GM21423 (cell line): ENCODE results near the gene ATN1.

Experiments
- ATAC-seq: cut with Tn5 transposase; IDR thresholded peaks from one replicate; pipeline ENCODE4 v1.9.1; 2021; ENCODE audit warnings: mild to moderate bottlenecking, moderate library complexity; ENCODE audit not compliant: unreplicated experiment

Gene ATN1

DNA sequence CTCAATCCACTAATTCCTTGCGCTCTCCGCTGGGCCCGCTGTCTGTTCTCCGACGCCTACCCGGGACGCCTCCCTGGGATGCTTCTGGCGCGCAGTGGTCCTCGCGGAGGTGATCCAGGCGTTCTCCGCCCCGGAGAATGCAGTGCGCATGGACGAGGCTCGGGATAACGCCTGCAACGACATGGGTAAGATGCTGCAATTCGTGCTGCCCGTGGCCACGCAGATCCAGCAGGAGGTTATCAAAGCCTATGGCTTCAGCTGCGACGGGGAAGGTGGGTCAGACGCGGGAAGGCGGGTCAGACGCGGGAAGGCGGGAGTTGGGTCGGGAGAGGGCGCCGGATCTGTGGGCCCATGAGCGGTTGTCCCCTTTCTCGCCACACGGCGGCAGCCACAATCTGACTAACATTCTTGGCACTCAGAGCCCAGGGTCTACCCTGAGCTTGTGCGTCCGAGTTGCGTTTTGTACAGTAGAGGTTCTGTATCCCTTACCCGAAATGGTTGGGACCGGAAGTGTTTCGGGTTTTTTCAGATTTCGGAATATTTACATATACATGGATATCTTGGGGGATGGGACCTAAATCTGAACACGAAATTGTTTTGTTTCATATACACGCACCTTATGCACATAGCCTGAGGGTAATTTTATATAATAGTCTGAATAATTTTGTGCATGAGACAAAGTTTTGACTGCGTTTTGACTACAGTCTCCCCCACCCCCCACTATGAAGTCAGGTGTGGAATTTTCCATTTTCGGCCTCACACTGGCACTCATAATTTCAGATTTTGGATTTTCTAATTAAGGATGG lies 16.8 kb downstream of the ATN1 start:
- peak; percentile 46 for ATAC-seq

DNA sequence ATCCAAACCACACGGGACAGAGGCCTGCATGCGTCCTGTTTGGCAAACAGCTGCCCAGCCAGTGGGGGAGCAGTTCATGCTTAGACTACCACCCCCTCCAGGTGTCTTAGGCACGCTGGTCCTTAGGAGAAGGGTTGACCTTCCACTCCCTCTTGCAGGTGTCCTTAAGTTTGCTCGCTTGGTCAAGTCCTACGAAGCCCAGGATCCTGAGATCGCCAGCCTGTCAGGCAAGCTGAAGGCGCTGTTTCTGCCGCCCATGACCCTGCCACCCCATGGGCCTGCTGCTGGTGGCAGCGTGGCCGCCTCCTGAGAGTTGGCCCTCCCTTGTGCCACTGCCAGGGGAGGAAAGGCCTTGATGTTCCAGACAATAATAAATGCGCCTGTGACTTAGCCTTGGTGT lies 17.9 kb downstream of the ATN1 start:
- ATAC-seq, result no peak

DNA sequence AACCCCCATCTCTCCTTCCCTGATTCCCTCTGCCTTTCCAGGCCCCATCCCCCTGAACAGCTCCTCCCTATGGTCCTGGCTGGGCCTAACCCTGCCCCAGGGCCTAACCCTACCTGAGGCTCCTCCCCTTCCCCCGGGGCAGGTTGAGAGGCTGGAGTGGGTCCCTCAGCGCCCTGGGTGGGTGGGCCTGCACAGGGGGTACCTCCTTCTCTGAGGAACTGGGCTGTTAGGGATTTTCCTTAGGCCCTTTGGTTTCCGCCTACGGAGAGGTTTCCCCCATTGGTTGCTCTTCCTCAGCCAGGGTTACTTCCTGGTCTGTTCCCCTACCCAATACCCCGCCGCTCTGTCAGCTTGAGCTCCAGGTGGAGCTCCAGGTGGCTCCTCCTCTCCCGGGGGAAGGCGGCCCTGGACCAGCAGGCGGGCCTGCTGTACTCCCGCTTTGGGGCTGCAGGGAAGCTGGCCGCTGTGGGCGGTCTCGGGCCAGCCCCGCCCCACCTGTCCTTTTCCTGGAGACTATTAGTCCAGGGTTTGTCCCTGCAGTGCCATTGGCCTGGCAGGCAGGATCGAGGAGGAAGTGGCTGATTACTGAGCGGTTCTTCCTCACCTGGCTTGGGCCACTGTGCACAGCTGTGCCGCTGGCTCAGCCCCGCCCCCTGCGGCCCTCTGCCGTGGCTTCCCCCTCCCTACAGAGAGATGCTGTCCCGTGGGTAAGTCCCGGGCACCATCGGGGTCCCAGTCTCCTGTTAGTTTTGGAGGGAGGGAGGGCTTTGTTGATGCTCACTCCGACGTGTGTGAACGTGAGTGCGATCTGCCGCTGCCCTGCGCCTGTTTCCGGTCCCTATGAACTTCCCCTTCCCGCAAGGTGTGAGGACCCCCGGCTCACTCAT lies 18.5 kb downstream of the ATN1 start:
- ATAC-seq, result peak; percentile 25

DNA sequence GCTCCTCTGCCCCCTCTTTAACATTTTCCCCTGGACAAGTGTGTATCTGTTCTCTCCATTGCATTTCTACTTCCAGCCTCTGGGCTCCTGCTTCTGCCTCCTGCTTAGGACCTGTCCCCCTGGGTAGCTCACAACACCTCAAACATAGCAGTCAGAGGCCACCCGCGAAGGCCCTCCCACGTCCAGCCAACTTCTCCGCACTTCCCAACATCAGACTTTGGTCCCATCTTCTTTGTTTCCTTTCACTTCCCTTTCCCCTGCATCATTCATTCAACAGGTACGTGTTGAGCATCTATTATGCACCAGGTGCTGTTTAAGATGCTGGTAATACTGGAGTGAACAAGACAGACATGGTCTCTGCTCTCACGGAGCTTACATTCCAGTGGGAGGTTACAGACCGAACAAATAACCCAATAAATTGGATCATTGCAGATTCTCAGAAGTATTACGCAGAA lies 19.2 kb downstream of the ATN1 start:
- ATAC-seq, result no peak

DNA sequence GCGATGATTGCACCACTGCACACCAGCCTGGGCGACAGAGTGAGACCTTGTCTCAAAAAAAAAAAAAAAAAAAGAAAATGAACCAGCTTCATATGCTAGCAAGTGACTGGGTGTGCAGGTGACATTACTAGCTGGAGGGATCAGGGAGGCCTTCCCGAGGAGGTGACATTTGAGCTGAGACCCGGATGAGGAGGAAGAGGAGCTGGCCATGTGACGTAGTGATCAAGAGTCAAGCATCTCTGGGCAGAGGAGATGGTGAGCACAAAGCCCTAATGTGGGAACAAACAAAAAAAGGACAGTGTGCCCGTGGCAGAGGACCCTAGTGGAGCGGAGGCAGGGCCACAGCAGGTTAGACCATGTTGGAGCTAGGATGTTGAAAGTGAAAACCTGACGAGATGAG lies 19.9 kb downstream of the ATN1 start:
- ATAC-seq, result no peak

DNA sequence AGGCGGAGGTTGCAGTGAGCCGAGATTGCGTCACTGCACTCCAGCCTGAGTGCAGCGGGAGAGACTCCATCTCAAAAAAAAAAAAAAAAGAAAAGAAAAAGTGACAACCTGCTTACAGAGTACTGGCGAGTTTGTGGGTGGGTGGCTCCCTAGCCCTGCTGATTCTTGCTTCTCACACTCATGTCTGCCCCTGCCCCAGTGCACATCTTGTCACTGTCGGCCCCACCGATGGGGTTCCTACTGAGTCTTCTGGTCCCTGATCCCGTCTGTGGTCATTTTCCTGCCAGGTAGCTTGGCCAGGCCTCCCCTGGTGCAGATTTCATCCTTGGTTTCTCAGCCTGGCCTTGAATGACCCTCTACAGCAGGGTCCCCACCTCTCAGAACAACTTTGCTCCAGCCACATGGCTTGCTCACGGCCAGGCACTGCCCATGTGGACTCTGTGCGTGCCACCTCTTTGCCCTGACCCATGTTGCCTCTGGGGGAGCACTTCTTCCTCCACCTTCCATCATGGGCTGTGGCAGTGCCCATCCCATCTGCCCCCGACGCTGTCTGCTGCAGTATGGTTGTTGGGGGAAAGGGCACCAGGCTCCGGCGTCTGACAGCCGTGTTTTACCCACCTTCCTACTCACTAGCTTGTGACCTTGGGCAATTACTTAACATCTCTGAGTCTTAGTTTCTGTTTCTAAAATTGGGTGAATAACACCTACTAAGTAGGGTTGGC lies 21.3 kb downstream of the ATN1 start:
- no peak for ATAC-seq

DNA sequence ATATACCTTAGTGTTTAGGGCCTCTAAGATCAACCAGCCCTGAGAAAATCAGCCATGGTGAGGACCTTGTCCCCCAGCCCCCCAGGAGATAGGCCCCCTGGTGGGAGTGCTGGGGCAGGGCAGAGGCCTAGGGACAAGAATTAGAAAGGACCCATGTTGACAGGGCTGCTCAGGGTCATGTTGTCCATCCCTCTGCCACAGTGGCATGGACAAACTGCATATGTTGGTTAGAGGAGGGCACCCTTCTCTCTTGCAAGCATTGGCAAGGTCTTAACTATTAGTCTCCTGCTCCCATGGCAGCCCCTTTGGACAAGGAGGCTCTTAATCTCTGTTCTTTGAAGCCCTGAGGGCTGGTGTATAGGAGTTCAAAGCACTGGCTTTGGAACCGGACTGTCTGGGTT lies 22.6 kb downstream of the ATN1 start:
- no peak for ATAC-seq

DNA sequence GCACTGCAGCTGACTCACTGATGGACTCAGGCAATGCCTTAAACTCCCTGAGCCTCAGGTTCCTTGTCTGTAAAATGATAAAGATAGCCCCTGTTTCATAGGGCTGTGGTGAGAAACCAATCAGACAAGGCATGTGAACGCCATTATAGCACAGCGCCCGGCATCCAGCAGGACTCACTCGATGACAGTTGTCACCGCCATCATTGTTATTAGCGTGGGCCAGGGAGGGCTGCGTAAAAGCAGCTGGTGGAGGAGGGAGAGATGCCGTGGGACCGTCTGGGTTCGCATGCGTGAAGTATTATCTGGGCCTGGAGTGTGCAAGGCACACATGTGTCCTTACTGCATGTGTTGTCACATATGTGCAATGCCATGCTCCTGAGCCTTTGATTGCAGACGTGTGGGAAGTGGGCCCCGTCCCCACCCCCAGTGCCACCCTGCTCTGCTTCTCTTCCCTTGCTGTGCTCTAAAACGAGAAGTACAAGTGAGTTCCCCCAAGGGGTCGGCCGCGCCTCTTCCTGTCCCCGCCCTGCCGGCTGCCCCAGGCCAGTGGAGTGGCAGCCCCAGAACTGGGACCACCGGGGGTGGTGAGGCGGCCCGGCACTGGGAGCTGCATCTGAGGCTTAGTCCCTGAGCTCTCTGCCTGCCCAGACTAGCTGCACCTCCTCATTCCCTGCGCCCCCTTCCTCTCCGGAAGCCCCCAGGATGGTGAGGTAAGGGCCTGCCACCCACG lies 23.2 kb downstream of the ATN1 start, which contains the start of gene PTPN6:
Gene PTPN6, plus strand, starts transcription at position 546 of the 730 bp plus-strand sequence. Its CDS starts 157 bp downstream, at position 703.
- ATAC-seq, result peak; percentile 17

DNA sequence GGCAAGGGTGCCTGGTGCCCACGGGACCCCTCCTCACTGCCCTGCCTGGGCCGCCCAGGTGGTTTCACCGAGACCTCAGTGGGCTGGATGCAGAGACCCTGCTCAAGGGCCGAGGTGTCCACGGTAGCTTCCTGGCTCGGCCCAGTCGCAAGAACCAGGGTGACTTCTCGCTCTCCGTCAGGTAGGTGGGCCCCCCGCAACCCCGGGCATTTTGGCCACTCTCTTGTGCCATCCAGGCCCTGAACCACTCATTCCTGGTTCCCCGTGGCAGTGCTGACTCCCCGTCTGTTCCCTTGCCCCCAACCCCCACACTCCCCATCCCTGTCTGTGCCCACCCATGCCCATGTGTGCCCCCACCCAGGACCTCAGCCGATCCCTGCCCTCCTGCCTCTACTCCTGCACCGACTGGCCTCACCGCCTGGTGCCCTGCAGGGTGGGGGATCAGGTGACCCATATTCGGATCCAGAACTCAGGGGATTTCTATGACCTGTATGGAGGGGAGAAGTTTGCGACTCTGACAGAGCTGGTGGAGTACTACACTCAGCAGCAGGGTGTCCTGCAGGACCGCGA lies 23.9 kb downstream of the ATN1 start:
- no peak for ATAC-seq

DNA sequence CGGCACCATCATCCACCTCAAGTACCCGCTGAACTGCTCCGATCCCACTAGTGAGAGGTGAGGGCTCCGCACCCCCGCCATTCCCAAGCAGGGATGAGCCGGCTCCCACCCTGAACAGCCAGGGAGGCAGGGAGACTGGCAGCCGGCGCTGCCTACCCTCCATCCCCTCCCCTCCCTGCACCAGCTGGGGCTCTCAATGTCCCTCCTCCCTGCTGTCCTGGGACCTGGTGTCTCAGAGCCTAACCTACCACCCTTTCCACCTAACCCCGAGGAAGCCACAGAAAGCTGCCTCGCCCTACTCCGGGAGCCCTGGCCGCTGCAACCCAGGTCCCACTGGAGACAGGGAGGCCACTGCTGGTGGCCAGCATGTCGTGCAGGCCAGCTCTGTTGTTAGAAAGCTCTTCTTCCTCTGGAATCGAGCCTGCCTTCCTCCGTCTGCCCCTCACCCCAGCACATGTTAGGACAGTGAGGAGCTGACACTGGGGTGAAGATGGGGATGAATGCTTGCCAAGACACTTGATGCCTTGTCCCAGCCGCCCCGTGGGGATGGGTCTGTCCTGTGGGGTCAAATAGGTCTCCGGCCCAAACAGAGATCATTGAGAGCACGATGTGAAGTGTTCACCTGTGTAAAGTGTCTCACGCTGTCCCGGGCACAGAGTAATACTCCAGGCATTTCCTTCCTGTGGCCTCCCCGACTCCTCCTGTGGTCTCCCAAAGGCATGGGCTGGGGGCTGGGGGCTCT lies 24.5 kb downstream of the ATN1 start:
- ATAC-seq, result no peak

DNA sequence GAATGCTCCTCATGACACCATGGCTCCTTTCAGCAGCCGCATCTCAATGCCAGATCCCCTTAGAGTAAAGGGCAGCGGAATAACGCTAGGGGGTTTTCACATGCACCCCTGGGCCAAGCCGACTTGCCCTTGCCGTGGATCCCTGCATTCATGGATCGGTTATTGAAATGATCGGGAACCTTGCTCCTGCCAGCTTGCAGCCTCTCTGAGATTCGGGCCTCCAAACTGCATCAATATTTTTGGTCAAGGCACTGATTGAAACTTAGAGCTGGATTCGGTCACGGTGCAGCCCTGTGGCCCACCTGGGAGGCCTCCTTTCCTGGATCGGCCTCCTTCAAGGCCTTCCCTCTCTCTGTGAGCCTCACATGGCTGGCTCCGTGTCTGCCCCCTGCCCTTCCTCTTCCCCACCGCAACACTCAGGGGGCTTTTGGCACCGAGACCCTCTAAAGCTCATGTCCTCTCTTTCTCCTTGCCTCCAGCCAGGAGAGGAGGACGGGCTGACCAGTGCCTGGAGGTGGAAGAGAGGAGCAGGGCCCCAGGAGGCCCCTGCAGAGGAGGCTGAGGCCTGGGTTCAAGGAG lies 25.2 kb downstream of the ATN1 start:
- no peak for ATAC-seq

DNA sequence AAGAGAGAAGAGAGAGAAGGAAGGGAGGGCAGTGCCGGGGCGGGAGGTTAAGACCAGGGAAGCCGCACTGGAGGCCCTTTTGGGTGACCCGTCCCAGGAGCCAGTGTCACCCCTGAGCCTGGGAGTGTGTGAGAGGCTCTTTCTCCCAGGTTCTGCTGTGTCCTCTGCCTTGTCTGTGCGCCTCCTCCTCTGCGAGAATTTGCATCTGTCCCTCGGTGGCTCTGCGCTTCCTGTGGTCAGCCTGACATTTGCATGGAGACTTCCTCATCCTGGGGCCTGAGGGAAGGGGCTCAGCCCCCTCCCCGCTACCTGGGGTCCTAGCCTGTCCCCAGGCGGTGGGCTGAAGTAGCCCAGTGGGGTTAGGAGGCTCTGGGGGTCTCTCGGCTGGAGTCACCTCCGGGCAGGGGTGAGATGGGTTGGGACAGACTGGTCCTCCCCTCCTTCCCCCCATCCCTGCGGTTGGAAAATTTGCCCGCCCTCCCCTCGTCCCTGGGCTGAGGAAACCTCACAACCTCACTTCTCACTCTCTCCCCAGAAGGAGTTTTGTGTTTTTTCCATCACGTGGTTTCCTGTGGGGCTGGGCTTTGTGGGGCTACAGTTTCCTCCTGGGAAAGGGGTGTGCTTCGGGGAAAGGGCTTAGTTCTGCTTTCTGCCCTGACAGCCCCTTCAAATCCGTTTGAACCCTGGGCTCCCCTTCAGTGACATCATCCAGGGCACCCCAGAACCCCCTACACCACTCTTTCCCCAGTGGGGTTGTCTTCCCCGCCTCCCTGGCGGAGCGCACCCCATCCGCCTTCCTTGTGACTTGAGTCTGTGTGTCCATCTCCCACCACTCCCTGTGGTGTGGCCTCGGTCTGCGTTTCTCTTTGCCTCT lies 25.9 kb downstream of the ATN1 start:
- ATAC-seq, result peak; percentile 44

DNA sequence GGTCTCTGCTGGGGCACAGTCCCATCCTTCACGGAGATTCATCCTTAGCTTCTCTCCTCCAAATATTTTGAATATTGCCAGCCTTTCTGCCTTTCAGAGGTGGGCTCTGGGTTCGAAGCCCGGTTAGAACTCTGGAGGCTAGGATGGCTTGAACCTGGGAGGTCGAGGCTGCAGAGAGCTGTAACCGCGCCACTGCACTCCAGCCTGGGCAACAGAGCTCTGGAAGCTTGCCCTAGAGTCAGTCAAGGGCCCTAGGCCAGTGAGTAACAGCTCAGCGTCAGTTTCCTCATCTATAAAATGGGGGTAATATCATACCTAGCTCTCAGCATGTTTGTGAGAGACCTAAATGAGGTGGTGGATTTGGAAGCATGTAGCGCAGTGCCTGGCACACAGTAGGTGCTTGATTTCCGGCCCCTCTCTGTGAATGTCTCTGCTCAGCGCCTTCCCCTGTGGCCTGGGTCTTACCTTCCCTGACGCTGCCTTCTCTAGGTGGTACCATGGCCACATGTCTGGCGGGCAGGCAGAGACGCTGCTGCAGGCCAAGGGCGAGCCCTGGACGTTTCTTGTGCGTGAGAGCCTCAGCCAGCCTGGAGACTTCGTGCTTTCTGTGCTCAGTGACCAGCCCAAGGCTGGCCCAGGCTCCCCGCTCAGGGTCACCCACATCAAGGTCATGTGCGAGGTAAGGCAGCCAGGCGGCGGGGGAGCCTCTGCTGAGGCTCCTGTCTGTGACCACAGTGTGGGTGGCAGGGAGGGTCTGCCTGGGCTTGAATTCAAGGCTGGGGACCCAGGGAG lies 26.8 kb downstream of the ATN1 start:
- ATAC-seq, result no peak

DNA sequence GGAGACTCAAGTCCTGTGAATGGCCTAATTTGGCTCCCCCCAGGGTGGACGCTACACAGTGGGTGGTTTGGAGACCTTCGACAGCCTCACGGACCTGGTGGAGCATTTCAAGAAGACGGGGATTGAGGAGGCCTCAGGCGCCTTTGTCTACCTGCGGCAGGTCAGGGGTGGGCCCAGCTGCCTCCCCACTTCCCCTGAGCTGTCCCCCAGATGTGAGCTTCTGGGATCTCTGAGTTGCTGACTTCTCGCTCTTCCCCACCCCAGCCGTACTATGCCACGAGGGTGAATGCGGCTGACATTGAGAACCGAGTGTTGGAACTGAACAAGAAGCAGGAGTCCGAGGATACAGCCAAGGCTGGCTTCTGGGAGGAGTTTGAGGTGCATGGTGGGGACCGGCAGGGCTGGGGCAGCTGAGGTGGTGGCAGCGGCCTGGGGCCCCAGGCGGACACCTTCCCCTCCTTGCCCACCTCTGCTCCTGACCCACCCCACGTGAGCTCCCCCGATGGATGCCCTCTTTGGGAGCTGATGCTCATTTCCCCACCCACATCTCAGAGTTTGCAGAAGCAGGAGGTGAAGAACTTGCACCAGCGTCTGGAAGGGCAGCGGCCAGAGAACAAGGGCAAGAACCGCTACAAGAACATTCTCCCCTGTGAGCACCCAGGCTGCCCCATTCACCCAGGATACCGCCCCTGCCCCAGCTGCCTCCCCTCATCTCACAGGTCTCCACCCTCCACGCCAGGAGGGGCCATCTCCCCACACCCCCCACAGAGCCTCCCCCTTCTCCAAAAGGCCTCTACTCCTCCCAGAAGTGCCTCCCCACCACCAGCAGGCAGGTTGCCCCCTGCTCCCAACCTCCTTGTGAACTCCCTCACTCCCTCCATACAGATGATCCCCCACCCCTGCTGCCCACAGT lies 27.6 kb downstream of the ATN1 start:
- no peak for ATAC-seq

DNA sequence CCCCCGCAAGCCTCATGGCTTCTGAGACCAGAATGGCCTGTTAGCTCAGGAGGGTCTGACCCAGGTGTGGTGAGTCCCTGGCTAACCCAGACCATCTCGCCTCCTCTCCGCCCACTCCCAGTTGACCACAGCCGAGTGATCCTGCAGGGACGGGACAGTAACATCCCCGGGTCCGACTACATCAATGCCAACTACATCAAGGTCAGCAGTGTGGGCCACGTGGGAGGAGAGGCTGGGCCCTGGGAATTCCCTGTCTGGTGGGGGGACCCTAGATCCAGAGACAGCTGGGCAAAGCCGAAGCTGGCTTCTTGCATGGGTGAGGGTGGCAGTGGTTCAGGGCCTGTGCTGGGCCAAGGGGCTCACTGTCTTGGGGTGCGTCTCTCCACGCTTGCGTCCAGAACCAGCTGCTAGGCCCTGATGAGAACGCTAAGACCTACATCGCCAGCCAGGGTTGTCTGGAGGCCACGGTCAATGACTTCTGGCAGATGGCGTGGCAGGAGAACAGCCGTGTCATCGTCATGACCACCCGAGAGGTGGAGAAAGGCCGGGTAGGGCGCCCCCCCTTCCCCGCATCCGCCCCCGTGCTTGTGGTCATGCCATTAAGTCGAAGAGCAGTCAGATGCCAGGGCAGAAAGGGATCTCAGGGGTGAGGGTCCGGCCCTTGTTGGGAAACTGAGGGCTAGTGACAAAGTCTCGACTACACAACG lies 28.4 kb downstream of the ATN1 start:
- no peak for ATAC-seq
